HEK293 (cell line): Measurements from ENCODE around the gene KRT36.

Experiments
- CTCF ChIP-seq: fragments of 450-650 bp; formaldehyde crosslinking; IDR thresholded peaks from 2 replicates; pipeline ENCODE4 v1.5.1; 2016; ENCODE audit warnings: missing biosample characterization, missing genetic modification characterization
- ZNF341 ChIP-seq: fragments of 450-650 bp; formaldehyde crosslinking; IDR thresholded peaks from 2 replicates; pipeline ENCODE4; 2016; ENCODE audit warnings: low read depth, missing biosample characterization, missing genetic modification characterization
- ZNF571 ChIP-seq: fragments of 450-650 bp; formaldehyde crosslinking; IDR thresholded peaks from 2 replicates; pipeline ENCODE4 v1.5.0; 2017; ENCODE audit warnings: missing biosample characterization, missing genetic modification characterization
- ZNF660 ChIP-seq: fragments of 450-650 bp; IDR thresholded peaks from 2 replicates; pipeline ENCODE4 v1.5.1; 2018; ENCODE audit warnings: missing biosample characterization, mild to moderate bottlenecking, missing genetic modification characterization
- TF ChIP-seq, protein P1 (sequence below): fragments of 450-650 bp; formaldehyde crosslinking; IDR thresholded peaks from 2 replicates; pipeline ENCODE4 v1.5.1; 2016; ENCODE audit warnings: missing biosample characterization, missing genetic modification characterization
- TF ChIP-seq, protein P2 (sequence below): fragments of 450-650 bp; formaldehyde crosslinking; IDR thresholded peaks from 2 replicates; pipeline ENCODE4 v1.5.1; 2016; ENCODE audit warnings: missing biosample characterization, missing genetic modification characterization

- no peak for TF ChIP-seq ZNF660
- no peak for TF ChIP-seq CTCF
- TF ChIP-seq, protein P1, sequence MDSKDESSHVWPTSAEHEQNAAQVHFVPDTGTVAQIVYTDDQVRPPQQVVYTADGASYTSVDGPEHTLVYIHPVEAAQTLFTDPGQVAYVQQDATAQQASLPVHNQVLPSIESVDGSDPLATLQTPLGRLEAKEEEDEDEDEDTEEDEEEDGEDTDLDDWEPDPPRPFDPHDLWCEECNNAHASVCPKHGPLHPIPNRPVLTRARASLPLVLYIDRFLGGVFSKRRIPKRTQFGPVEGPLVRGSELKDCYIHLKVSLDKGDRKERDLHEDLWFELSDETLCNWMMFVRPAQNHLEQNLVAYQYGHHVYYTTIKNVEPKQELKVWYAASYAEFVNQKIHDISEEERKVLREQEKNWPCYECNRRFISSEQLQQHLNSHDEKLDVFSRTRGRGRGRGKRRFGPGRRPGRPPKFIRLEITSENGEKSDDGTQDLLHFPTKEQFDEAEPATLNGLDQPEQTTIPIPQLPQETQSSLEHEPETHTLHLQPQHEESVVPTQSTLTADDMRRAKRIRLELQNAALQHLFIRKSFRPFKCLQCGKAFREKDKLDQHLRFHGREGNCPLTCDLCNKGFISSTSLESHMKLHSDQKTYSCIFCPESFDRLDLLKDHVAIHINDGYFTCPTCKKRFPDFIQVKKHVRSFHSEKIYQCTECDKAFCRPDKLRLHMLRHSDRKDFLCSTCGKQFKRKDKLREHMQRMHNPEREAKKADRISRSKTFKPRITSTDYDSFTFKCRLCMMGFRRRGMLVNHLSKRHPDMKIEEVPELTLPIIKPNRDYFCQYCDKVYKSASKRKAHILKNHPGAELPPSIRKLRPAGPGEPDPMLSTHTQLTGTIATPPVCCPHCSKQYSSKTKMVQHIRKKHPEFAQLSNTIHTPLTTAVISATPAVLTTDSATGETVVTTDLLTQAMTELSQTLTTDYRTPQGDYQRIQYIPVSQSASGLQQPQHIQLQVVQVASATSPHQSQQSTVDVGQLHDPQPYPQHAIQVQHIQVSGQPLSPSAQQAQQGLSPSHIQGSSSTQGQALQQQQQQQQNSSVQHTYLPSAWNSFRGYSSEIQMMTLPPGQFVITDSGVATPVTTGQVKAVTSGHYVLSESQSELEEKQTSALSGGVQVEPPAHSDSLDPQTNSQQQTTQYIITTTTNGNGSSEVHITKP, result no peak
- no peak for TF ChIP-seq ZNF341 (tag by site-specific recombination)
- TF ChIP-seq, protein P2, sequence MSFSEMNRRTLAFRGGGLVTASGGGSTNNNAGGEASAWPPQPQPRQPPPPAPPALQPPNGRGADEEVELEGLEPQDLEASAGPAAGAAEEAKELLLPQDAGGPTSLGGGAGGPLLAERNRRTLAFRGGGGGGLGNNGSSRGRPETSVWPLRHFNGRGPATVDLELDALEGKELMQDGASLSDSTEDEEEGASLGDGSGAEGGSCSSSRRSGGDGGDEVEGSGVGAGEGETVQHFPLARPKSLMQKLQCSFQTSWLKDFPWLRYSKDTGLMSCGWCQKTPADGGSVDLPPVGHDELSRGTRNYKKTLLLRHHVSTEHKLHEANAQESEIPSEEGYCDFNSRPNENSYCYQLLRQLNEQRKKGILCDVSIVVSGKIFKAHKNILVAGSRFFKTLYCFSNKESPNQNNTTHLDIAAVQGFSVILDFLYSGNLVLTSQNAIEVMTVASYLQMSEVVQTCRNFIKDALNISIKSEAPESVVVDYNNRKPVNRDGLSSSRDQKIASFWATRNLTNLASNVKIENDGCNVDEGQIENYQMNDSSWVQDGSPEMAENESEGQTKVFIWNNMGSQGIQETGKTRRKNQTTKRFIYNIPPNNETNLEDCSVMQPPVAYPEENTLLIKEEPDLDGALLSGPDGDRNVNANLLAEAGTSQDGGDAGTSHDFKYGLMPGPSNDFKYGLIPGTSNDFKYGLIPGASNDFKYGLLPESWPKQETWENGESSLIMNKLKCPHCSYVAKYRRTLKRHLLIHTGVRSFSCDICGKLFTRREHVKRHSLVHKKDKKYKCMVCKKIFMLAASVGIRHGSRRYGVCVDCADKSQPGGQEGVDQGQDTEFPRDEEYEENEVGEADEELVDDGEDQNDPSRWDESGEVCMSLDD (tag by site-specific recombination), result no peak
- no peak for TF ChIP-seq ZNF571 (tag by site-specific recombination)
Measured at GRCh38 chr17:41531993-41532392, 42.3 kb upstream of the KRT36 start.
